Lower leg skin (tissue), 4 donors: ENCODE results near the gene DSTN. TPM values are rescaled to one million over a fixed set of nuclear protein-coding genes. Genes with fewer than 3 reads are reported as not detected.

Experiments
- DNase-seq, 2 donors: peaks; one replicate each; pipeline ENCODE4 v3.0.0-alpha.2; 2019; ENCODE audit warnings: low spot score in 2 of 2
- H3K4me3 ChIP-seq: fragments of 200-600 bp; sonication (generic); 2 replicates; pipeline ENCODE4 v1.5.1; 2017; ENCODE audit warnings: mild to moderate bottlenecking, low read depth; ENCODE audit not compliant: poor library complexity, severe bottlenecking
- POLR2A ChIP-seq, 2 donors: fragments of 450-650 bp; IDR thresholded peaks; one replicate each; pipeline ENCODE4 v1.6.1; 2016 to 2017; ENCODE audit warnings: antibody characterized with exemption in 2 of 2, mild to moderate bottlenecking in 1 of 2, moderate library complexity in 1 of 2
- WGBS, 2 donors: methylation state at CpG; one replicate each; pipeline ENCODE4 v1.1.5; 2018; 5-methylcytosine and 5-hydroxymethylcytosine counted together
- intact Hi-C: fragments of 100-400 bp; cut with DNase I; formaldehyde crosslinking; loops from one replicate; pipeline ENCODE4 v1.15.0; 2023; ENCODE audit warnings: low total_unique reads
- total RNA-seq, 4 donors: library from RNA; depleted of rRNA; stranded (reverse); fragments of >200 nt; gene quantifications; one replicate each; pipeline ENCODE4 v1.1.0, GENCODE V29; 2016
- TF ChIP-seq, protein P1 (sequence below), 3 donors: fragments of 450-650 bp; IDR thresholded peaks; one replicate each; pipeline ENCODE4 v1.5.1; 2016; ENCODE audit warnings: antibody characterized with exemption in 3 of 3, mild to moderate bottlenecking in 3 of 3, moderate library complexity in 2 of 3

Gene DSTN
- total RNA-seq, 4 donors from 2014 or later, result 237 to 335 (median 290) TPM

- DNase-seq, result no peak
- intact Hi-C loops, result no loop called here
- WGBS, 2 donors, result 76 to 90% methylated on average over 6 of the region's 6 CpGs
- no peak for TF ChIP-seq POLR2A (IDR thresholded peaks at IDR 0.05)
- TF ChIP-seq, protein P1, sequence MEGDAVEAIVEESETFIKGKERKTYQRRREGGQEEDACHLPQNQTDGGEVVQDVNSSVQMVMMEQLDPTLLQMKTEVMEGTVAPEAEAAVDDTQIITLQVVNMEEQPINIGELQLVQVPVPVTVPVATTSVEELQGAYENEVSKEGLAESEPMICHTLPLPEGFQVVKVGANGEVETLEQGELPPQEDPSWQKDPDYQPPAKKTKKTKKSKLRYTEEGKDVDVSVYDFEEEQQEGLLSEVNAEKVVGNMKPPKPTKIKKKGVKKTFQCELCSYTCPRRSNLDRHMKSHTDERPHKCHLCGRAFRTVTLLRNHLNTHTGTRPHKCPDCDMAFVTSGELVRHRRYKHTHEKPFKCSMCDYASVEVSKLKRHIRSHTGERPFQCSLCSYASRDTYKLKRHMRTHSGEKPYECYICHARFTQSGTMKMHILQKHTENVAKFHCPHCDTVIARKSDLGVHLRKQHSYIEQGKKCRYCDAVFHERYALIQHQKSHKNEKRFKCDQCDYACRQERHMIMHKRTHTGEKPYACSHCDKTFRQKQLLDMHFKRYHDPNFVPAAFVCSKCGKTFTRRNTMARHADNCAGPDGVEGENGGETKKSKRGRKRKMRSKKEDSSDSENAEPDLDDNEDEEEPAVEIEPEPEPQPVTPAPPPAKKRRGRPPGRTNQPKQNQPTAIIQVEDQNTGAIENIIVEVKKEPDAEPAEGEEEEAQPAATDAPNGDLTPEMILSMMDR (IDR thresholded peaks at IDR 0.05), result no peak
- H3K4me3 ChIP-seq, result no peak overlapping the region
These were observed 69.0 kb downstream of the DSTN start for GRCh38 chr20:17638835-17639407.

DNA sequence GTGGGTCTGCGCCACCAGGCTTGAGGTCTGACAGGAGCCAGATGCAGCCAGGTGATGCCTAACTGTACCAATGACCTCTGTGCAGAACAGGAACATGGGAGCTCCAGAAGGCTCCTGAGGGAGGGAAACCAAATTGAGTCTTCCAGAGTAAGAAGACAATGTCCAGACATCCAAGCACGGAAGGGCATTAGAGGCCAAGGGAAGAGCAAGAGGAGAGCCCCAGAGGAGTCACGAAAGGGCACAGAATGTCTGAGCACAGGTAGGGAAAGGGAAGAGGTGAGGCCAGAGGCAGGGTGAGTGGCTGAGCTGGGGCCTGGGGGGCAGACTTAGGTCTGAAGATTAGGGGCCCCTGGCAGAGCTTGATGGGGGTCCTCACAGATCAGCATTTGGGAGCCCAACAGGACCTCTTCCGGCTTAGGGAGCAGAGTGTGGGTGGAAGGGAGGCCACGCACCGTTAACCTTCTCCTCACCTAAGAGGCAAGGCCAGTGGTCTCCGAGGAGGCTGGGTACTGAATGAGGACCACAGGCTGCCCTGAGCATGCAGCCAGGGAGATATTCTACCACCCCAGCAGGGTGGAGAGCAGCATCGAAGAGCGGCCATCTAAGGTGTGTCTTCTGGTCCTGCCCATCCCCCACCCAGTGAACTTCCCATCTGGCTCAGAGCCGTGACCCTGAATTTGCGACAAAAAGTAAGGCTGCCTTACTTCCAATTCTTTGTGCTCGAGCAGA lies 70.4 kb downstream of the DSTN start:
- WGBS, 2 donors, result 91 to 92% methylated on average over 12 of the region's 12 CpGs
- no peak overlapping the region for H3K4me3 ChIP-seq
- DNase-seq, result no peak
- intact Hi-C loops, result no loop called here
- TF ChIP-seq, protein P1 (IDR thresholded peaks at IDR 0.05), result no peak
- TF ChIP-seq POLR2A (IDR thresholded peaks at IDR 0.05), result no peak

DNA sequence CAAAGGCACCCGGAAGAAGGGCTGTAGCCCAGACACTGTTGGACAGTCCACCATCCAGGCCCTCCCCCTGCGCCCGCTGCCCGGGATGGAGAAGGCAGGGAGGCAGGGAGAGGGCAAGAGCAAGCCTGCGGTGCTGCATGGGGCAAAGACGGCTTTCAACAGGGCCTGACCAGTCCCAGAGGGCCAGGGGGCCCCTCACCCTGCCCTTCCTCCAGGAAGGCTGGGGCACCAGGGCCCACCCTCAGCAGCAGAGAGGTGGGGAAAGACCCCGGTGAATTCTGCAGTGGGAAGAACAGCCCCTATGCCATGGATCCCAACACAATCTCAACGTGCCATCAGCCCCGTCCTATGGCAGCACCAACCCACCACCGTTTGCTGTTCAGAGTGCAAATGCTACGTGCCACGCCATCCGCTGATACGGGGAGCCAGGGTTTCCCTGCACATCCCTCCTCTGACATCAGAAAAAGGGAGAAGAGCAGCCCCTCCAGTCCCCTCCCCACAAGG lies 71.1 kb downstream of the DSTN start:
- no peak for DNase-seq
- TF ChIP-seq, protein P1 (IDR thresholded peaks at IDR 0.05), result no peak
- no peak for TF ChIP-seq POLR2A (IDR thresholded peaks at IDR 0.05)
- intact Hi-C loops, result no loop called here
- 92 to 94% methylated on average over 12 to 14 of the region's 14 CpGs for WGBS, 2 donors
- H3K4me3 ChIP-seq, result no peak overlapping the region

GRCh38 chr20:17641520-17641964 lies 71.7 kb downstream of the DSTN start:
- intact Hi-C loops, result no loop called here
- DNase-seq, result no peak
- WGBS, 2 donors, result 87 to 95% methylated on average over 18 of the region's 18 CpGs
- TF ChIP-seq, protein P1 (IDR thresholded peaks at IDR 0.05), result no peak
- TF ChIP-seq POLR2A (IDR thresholded peaks at IDR 0.05), result no peak
- no peak overlapping the region for H3K4me3 ChIP-seq

DNA sequence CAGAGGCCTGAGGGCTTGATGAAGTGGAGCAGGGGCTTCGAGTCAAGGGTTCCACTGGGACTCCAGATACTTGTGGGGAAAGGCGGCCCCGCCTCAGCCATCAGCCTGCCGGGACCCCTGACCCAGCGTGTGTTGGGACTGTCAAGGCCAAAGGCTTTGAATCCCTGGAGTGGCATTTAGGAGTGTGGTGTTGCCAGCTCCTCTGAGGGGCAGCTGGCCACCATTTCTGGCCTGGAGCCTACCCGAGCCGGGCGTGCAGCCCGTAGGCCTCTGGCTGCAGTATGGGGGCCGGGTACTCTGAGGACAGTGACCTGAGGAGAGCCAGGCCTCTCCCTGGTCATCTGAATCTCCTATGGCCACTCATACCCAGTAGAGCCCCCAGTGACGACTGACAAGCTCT lies 72.1 kb downstream of the DSTN start:
- no peak for DNase-seq
- TF ChIP-seq, protein P1 (IDR thresholded peaks at IDR 0.05), result no peak
- no peak for TF ChIP-seq POLR2A (IDR thresholded peaks at IDR 0.05)
- WGBS, 2 donors, result 88 to 90% methylated on average over 4 to 5 of the region's 11 CpGs

More for the DNA sequence above, 72.1 kb downstream of the DSTN start:
- H3K4me3 ChIP-seq, result no peak overlapping the region
- intact Hi-C loops, result no loop called here
